GM12878 (cell line): Measurements from ENCODE around the gene ZNF625. TPM values are rescaled to one million over a fixed set of nuclear protein-coding genes. Genes with fewer than 3 reads are reported as not detected.
A peak's percentile ranks its signal among the peaks of the same experiment; 100 is the strongest.

ENCODE experiments used
- ATF7 ChIP-seq: fragments of 450-650 bp; IDR thresholded peaks from 2 replicates; pipeline ENCODE4 v1.6.1; 2016; ENCODE audit warnings: low read depth, mild to moderate bottlenecking
- CREM ChIP-seq: IDR thresholded peaks from 2 replicates; pipeline ENCODE4 v1.6.1; 2014; ENCODE audit warnings: antibody characterized with exemption, low read depth
- ESRRA ChIP-seq: IDR thresholded peaks from 2 replicates; pipeline ENCODE4 v1.6.1; 2012; ENCODE audit warnings: mild to moderate bottlenecking, low read length, improper control_type of control experiment
- HDAC2 ChIP-seq: fragments of 200-600 bp; sonication (generic); IDR thresholded peaks from 2 replicates; pipeline ENCODE4 v1.6.1; 2017
- IKZF2 ChIP-seq, 2 experiments: fragments of 450-650 bp; IDR thresholded peaks; 2 replicates each; pipeline ENCODE4 v1.6.1; 2017; ENCODE audit warnings: mild to moderate bottlenecking in 2 of 2, moderate library complexity in 2 of 2
- PML ChIP-seq: IDR thresholded peaks from 2 replicates; pipeline ENCODE4 v1.6.1; 2012; ENCODE audit warnings: low read length, inconsistent platforms
- RCOR1 ChIP-seq: conservative IDR thresholded peaks from 2 replicates; pipeline ENCODE4 v1.6.1; 2012; ENCODE audit warnings: low read depth, low read length, improper control_type of control experiment
- SUZ12 ChIP-seq: fragments of 200-600 bp; sonication (generic); IDR thresholded peaks from one replicate; pipeline ENCODE4 v1.6.1; 2018; ENCODE audit warnings: antibody characterized with exemption, mild to moderate bottlenecking; ENCODE audit not compliant: unreplicated experiment
- TCF7 ChIP-seq: IDR thresholded peaks from 2 replicates; pipeline ENCODE4 v1.6.1; 2014; ENCODE audit warnings: antibody characterized with exemption, borderline replicate concordance
- YY1 ChIP-seq: IDR thresholded peaks from 2 replicates; pipeline ENCODE4 v1.6.1; 2011; ENCODE audit warnings: low read depth, mild to moderate bottlenecking, low read length
- ZNF24 ChIP-seq: fragments of 450-650 bp; IDR thresholded peaks from 2 replicates; pipeline ENCODE4 v1.6.1; 2017; ENCODE audit warnings: antibody characterized with exemption, mild to moderate bottlenecking
- polyA plus RNA-seq, 11 experiments: library from polyadenylated mRNA; depleted of rRNA in 4 of 11; unstranded in 6 of 11; stranded (reverse) in 5 of 11; fragments of >200 nt; fragmentation: Nextera tagmentation in 4 of 11; fragmentation: Illumina TruSeq in 1 of 11; extraction: Ambion mirVana in 4 of 11; extraction: Trizol in 1 of 11; gene quantifications; 1 replicate in 1 of 11; 2 replicates in 10 of 11; pipeline versions ENCODE4 v1.2.1 to v1.2.3, GENCODE V29; 2011 to 2016; ENCODE audit warnings: inconsistent platforms in 2 of 11, missing spikeins in 2 of 11, low read depth in 1 of 11
- total RNA-seq, 4 experiments: library from RNA; depleted of rRNA in 3 of 4; stranded (reverse); fragments of >200 nt in 3 of 4; fragmentation: Illumina TruSeq in 1 of 4; extraction: Trizol in 1 of 4; gene quantifications; 2 replicates each; pipeline versions ENCODE4 v1.2.1 to v1.2.3, GENCODE V29; 2013 to 2021
- TF ChIP-seq, protein P1 (sequence below): fragments of 450-650 bp; conservative IDR thresholded peaks from 2 replicates; pipeline ENCODE4 v1.6.1; 2017; ENCODE audit warnings: mild to moderate bottlenecking, moderate library complexity
- TF ChIP-seq, protein P2 (sequence below): fragments of 450-650 bp; IDR thresholded peaks from 2 replicates; pipeline ENCODE4 v1.6.1; 2018; ENCODE audit warnings: mild to moderate bottlenecking, low read depth, moderate library complexity; ENCODE audit not compliant: partially characterized antibody
- TF ChIP-seq, protein P3 (sequence below): IDR thresholded peaks from 2 replicates; pipeline ENCODE4 v1.6.1; 2012; ENCODE audit warnings: low read length, inconsistent platforms
- TF ChIP-seq, protein P4 (sequence below): fragments of 450-650 bp; formaldehyde crosslinking; IDR thresholded peaks from 2 replicates; pipeline ENCODE4 v1.4.0; 2022; ENCODE audit warnings: mild to moderate bottlenecking, moderate library complexity
- TF ChIP-seq, protein P5 (sequence below): fragments of 450-650 bp; IDR thresholded peaks from 2 replicates; pipeline ENCODE4 v1.6.1; 2016; ENCODE audit warnings: mild to moderate bottlenecking
- TF ChIP-seq, protein P6 (sequence below), 3 experiments: IDR thresholded peaks in 2 of 3; conservative IDR thresholded peaks in 1 of 3; 2 replicates each; pipeline ENCODE4 v1.5.1; 2011; ENCODE audit warnings: low read depth in 3 of 3, low read length in 3 of 3, mild to moderate bottlenecking in 3 of 3, control low read depth in 2 of 3, moderate library complexity in 2 of 3, inconsistent platforms in 1 of 3, mixed read lengths in 1 of 3; ENCODE audit not compliant: control insufficient read depth in 2 of 3, insufficient read depth in 1 of 3; ENCODE audit errors: extremely low read depth in 1 of 3

ZNF625 gene
- total and polyA plus RNA-seq, 10 of the 15 experiments (the other 5 are each of a cell fraction or from before 2014, with no cell fraction given), result 0.52 to 5.0 (median 1.3) TPM

DNA sequence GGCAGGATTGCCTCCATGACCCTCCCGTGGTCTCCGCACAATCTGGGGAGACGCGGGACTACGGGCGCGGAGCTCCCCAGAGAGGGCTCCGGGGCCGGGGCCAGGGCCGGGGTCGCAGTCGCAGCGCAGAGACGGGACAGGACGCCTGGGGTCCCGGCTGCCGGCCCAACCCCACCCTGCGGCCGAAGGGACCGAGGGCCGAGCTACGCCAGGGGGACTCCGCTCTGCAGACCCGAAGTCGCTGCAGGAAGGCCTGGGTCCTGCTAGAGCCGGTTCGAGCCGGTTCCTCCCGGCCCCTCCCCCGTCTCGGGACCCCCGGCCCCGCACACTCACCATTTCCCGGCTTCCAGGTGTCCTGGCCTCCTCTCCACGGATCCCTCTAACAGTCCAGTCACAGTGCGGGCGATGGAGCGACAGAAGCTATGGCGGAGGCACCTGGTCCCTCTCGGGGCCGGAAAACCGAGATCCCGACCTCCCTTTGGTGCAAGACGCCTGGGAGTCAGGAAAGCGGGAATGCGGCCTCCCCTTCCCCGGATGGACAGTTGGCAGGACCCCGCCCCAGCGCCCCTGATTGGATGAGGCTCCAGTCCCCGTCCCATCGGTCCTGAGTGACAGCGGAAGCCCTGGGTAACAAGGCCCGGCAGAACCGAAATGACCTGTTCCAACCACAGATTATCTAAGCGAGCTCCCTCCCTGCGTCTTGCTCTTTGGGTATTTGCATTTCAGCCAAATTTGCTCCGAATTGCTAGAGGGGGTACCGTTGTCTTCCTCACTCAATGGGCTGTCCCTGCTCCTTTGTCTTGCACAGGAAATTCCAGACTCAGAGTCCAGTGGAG is at the start of gene ZNF625 (continued):
- TF ChIP-seq, protein P1, sequence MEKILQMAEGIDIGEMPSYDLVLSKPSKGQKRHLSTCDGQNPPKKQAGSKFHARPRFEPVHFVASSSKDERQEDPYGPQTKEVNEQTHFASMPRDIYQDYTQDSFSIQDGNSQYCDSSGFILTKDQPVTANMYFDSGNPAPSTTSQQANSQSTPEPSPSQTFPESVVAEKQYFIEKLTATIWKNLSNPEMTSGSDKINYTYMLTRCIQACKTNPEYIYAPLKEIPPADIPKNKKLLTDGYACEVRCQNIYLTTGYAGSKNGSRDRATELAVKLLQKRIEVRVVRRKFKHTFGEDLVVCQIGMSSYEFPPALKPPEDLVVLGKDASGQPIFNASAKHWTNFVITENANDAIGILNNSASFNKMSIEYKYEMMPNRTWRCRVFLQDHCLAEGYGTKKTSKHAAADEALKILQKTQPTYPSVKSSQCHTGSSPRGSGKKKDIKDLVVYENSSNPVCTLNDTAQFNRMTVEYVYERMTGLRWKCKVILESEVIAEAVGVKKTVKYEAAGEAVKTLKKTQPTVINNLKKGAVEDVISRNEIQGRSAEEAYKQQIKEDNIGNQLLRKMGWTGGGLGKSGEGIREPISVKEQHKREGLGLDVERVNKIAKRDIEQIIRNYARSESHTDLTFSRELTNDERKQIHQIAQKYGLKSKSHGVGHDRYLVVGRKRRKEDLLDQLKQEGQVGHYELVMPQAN, result peak; percentile 7; the same call in 1 of the 2 replicates
- no peak for TF ChIP-seq CREM
- TF ChIP-seq, protein P2, sequence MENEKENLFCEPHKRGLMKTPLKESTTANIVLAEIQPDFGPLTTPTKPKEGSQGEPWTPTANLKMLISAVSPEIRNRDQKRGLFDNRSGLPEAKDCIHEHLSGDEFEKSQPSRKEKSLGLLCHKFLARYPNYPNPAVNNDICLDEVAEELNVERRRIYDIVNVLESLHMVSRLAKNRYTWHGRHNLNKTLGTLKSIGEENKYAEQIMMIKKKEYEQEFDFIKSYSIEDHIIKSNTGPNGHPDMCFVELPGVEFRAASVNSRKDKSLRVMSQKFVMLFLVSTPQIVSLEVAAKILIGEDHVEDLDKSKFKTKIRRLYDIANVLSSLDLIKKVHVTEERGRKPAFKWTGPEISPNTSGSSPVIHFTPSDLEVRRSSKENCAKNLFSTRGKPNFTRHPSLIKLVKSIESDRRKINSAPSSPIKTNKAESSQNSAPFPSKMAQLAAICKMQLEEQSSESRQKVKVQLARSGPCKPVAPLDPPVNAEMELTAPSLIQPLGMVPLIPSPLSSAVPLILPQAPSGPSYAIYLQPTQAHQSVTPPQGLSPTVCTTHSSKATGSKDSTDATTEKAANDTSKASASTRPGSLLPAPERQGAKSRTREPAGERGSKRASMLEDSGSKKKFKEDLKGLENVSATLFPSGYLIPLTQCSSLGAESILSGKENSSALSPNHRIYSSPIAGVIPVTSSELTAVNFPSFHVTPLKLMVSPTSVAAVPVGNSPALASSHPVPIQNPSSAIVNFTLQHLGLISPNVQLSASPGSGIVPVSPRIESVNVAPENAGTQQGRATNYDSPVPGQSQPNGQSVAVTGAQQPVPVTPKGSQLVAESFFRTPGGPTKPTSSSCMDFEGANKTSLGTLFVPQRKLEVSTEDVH, result no peak
- TF ChIP-seq ZNF24, result no peak
- no peak for TF ChIP-seq ESRRA
- TF ChIP-seq, protein P3, sequence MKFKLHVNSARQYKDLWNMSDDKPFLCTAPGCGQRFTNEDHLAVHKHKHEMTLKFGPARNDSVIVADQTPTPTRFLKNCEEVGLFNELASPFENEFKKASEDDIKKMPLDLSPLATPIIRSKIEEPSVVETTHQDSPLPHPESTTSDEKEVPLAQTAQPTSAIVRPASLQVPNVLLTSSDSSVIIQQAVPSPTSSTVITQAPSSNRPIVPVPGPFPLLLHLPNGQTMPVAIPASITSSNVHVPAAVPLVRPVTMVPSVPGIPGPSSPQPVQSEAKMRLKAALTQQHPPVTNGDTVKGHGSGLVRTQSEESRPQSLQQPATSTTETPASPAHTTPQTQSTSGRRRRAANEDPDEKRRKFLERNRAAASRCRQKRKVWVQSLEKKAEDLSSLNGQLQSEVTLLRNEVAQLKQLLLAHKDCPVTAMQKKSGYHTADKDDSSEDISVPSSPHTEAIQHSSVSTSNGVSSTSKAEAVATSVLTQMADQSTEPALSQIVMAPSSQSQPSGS, result no peak
- TF ChIP-seq, protein P4, sequence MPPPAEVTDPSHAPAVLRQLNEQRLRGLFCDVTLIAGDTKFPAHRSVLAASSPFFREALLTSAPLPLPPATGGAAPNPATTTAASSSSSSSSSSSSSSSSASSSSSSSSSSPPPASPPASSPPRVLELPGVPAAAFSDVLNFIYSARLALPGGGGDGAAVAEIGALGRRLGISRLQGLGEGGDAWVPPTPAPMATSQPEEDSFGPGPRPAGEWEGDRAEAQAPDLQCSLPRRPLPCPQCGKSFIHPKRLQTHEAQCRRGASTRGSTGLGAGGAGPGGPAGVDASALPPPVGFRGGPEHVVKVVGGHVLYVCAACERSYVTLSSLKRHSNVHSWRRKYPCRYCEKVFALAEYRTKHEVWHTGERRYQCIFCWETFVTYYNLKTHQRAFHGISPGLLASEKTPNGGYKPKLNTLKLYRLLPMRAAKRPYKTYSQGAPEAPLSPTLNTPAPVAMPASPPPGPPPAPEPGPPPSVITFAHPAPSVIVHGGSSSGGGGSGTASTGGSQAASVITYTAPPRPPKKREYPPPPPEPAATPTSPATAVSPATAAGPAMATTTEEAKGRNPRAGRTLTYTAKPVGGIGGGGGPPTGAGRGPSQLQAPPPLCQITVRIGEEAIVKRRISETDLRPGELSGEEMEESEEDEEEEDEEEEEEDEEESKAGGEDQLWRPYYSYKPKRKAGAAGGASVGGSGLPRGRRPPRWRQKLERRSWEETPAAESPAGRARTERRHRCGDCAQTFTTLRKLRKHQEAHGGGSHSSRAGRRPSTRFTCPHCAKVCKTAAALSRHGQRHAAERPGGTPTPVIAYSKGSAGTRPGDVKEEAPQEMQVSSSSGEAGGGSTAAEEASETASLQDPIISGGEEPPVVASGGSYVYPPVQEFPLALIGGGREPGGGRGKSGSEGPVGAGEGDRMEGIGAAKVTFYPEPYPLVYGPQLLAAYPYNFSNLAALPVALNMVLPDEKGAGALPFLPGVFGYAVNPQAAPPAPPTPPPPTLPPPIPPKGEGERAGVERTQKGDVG (CRISPR knock-in tag), result no peak
- TF ChIP-seq ATF7, result 0 out of 2 replicates have a peak, but pooled peaks have one; percentile 42
- no peak for TF ChIP-seq SUZ12
- TF ChIP-seq TCF7, result no peak
- no peak for TF ChIP-seq PML
- no peak for TF ChIP-seq RCOR1
- no peak for TF ChIP-seq HDAC2
- 0 out of 2 replicates have a peak, but pooled peaks have one; percentile 27 for TF ChIP-seq YY1
- TF ChIP-seq, protein P5, sequence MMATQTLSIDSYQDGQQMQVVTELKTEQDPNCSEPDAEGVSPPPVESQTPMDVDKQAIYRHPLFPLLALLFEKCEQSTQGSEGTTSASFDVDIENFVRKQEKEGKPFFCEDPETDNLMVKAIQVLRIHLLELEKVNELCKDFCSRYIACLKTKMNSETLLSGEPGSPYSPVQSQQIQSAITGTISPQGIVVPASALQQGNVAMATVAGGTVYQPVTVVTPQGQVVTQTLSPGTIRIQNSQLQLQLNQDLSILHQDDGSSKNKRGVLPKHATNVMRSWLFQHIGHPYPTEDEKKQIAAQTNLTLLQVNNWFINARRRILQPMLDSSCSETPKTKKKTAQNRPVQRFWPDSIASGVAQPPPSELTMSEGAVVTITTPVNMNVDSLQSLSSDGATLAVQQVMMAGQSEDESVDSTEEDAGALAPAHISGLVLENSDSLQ, result peak; percentile 98
- TF ChIP-seq, protein P6, sequence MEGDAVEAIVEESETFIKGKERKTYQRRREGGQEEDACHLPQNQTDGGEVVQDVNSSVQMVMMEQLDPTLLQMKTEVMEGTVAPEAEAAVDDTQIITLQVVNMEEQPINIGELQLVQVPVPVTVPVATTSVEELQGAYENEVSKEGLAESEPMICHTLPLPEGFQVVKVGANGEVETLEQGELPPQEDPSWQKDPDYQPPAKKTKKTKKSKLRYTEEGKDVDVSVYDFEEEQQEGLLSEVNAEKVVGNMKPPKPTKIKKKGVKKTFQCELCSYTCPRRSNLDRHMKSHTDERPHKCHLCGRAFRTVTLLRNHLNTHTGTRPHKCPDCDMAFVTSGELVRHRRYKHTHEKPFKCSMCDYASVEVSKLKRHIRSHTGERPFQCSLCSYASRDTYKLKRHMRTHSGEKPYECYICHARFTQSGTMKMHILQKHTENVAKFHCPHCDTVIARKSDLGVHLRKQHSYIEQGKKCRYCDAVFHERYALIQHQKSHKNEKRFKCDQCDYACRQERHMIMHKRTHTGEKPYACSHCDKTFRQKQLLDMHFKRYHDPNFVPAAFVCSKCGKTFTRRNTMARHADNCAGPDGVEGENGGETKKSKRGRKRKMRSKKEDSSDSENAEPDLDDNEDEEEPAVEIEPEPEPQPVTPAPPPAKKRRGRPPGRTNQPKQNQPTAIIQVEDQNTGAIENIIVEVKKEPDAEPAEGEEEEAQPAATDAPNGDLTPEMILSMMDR (IDR thresholded peaks at IDR 0.05 in 2 of 3, conservative IDR thresholded peaks at IDR 0.05 in 1 of 3; ENCODE audit: control insufficient read depth in 2 of 3, extremely low read depth in 1 of 3, insufficient read depth in 1 of 3, low read depth in 3 of 3, low read length in 3 of 3), result no peak
- TF ChIP-seq IKZF2 (IDR thresholded peaks at IDR 0.05), result peak; percentile 78 to 83
